ENCODE measurements around the gene GSTCD.
"Not testable (repeated sequence)": the region's sequence is repeated elsewhere in the genome, so short reads cannot be mapped to it uniquely, and the experiment has no call there.

Gene GSTCD, protein sequence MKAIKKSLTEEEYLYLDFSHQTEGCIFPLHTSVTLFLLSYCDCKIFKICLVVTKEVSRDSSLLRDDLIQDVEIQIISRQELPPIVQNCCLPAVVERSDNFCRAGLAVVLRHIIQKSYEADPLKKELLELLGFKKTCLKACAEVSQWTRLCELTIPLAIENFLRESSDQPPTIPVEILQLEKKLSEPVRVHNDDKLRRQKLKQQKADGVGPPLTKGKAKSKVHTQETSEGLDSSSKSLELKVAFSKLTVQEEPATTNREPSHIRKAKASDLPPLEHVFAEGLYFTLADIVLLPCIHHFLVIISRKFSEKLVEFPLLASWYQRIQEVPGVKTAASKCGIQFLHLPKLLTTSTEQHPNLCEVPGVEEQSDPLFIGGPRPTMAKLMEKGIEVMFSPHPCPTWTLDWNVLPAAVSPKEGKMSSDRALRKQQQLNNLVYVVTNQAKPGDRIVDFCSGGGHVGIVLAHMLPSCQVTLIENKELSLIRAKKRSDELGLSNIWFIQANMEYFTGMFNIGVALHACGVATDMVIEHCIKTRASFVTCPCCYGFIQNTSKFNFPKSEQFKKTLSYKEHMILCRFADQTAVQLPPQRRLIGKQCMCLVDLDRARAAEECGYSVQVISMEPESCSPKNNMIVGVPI

DNA sequence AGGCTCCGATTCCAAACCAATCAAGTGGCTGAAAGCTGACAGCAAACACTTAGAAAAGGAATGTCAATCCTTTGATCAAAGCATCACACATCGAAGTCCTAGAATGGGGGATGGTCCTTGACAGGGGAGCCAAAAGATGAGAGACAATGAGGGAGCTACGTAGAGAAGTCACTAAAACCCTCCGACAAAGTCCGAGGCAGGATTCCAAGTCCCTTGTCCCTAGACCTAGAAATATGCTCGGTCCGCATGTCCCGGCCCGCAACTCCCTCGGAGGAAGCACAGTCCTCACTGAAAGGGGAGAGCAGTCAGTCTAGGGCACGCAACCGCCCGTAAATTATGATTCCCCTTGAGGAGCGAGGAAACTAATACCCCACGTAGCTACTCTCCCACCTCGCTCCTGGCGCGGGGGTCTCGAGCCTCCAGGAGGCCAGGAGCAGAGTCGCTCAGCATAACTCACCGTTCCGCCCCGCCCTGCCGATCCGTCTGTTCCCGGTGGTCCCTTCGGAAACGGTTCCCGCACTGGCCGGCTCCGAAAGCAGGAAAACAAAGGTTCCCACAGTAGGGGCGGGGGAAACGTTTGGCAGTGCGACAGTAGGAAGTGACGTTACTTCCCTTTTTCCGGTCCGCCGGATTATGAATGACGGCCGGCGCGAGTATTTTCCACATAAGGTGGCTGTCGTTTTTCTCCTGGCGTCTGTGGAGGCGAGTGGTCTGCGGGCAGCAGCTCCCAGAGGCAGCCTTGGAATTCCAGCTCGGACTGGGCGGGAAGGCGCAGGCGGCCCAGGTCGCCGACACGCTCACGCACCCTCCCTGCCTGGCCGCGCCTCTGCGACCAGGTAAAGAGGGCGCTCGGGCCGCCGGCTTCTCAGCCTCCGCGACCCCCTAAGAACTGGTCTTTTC, at the start of gene GSTCD, which contains the start of gene INTS12:
GSTCD (plus strand) TSS at position 604 of the 900 bp plus-strand sequence. CDS start 8,830 bp downstream, outside the sequence.
INTS12 (minus strand) TSS at position 509 of the 900 bp plus-strand sequence. CDS start 8,684 bp downstream, outside the sequence.
- peak; percentile 84 for DNase-seq

DNA sequence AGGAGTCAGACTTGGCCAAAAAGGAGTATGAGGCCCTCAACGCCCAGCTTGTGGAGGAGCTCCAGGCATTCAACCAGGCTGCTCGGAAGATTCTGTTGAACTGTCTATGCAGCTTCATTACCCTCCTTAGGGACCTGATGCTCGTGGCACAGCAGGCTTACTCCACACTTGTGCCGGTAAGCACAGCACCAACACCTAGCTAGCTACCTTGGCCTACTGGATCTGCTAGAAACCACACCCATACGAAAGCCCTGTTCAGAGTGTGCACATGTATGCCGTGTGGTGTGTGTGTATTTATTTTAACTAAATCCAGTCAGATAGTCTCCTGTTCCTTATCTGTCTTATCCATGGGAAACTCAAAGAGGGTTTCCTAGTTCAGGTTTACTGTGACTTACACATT, 49.4 kb upstream of the GSTCD start:
- no peak for DNase-seq

GRCh38 chr4:105661028-105661427, 47.6 kb upstream of the GSTCD start:
- no peak for DNase-seq

GRCh38 chr4:105662935-105663675, 45.5 kb upstream of the GSTCD start:
- no peak for DNase-seq

DNA sequence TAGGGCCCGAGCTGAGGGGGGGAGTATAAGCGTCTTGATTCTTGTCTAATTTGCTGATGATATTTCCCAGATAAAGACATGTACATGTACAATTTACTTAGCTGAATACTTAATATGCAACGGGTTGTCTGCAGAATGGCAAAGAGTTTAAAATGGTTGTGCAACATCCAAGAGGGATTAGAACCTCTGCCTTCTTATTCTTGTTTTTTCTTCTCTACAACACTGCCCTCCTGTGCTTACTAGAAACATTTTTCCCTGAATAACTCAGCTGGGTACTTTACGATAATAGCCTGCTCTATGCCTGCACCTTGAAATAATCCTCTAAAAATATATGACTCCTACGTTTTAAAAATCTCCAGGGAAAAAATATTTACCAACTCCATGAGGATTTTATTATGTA, 41.9 kb upstream of the GSTCD start:
- no peak for DNase-seq

GRCh38 chr4:105670684-105671083, 37.9 kb upstream of the GSTCD start:
- DNase-seq = no peak

DNA sequence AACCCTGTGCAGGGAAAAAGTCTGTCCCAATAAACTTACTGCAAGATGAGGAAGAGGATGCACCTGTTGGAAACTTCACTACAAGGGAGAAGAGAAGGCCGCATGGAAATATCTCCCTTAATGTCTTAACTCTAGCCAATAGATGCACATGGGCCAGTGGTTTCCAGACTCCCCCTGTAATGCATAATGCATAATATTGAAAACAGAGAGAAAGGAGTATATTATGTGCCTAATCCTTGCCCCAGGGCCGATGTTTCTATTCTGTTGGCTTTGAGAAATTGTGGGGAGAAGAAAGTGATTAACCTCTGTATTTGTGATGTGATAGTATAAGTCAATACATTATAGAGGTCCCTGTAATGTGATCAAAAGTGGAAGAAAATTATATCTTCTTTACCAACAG, 37.3 kb upstream of the GSTCD start:
- no peak for DNase-seq

GRCh38 chr4:105674011-105674410, 34.6 kb upstream of the GSTCD start:
- no peak for DNase-seq

- DNase-seq = no peak
Observed at GRCh38 chr4:105677709-105678108, 30.9 kb upstream of the GSTCD start.

DNA sequence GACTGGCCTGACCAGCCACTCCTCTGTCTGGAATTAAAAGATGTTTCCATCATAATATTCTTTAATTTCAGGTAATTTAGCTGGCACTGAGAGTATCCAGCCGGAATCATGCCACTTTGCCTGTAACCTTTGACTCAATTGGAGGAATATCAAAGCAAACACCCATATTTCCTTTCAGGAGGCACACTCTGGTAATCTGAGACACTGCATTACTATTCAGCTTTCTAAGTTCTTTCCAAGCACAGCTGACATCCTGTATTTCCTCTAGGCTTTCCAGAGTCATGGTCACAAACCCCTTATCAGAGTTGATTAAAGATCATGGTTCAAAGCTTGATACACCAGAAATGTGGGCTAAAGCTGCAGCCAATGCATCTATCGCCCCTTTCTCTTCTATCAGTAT, 29.4 kb upstream of the GSTCD start:
- DNase-seq = no peak

DNA sequence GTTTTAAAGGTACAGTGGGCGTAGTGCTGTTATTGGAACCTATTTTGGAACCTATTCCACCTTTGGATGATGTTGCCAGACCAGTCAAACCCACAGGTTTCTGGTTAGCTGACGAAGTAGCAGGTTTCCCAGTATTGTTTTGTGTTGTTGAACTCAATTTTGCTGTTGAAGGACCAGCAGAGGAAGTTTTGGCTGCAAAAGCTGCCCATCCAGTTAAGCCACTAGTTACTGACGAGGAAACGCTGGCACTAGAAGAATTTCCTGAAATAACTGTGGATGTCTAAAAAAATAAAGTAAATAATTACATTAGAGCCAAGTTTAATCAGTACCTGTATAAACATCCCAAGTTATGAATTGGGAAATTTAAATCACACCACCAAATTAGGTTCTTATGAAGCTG, 25.5 kb upstream of the GSTCD start:
- DNase-seq = no peak

GRCh38 chr4:105686571-105686970, 22.0 kb upstream of the GSTCD start:
- DNase-seq = no peak

GRCh38 chr4:105694812-105695211, 13.8 kb upstream of the GSTCD start:
- not testable (repeated sequence) for DNase-seq

DNA sequence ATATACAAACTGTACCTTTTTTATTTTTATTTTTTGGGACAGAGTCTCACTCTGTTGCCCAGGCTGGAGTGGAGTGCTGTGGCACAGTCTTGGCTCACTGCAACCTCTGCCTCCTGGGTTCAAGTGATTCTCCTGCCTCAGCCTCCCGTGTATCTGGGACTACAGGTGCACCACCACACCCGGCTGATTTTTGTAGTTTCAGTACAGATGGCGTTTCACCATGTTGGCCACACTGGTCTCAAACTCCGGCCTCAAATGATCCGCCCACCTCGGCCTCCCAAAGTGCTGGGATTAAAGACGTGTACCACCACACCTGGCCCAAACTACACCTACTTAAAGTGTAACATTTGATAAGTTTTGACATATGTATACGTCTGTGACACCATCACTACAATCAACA, 12.8 kb upstream of the GSTCD start:
- not testable (repeated sequence) for DNase-seq

DNA sequence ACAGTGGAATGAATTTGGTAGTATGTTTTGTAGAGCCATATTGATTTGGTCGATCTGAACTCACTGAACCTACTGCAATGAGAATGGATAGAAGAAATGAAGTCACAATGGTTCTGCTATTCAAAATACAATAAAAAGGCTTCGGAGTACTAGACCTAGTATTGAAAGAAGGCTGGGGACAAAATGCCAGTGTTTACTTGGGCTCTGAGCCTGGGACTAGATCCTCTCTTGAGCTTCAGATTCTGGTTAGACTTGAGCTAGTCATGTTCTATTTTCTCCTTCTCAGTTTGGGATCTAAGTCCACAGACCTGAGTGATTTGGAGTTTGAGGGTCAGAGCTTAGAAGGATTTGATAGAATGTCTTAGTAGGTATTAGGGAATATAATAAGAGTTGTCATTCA, 10.0 kb upstream of the GSTCD start:
- no peak for DNase-seq

- no peak for DNase-seq
Observed at GRCh38 chr4:105707782-105708180, 803 bp upstream of the GSTCD start.

DNA sequence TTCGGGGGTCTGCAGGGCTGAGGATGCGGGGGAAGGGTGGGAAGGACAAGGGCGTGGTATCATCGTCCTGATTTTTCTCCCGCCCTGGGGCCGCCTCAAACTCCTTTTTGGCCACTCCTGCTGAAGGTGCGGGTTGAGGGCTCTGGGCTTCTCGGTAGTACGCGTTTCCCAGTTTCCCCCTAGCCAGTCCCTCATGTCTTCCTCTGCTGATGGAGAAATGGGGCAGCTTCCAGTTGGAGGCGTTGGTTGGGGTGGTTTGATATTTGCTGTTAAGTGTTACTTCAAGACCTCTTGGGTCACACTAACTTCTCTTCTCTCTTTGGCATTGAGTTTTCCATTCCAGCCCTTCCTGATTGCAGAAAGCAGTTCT, 482 bp downstream of the GSTCD start:
- DNase-seq = no peak

DNA sequence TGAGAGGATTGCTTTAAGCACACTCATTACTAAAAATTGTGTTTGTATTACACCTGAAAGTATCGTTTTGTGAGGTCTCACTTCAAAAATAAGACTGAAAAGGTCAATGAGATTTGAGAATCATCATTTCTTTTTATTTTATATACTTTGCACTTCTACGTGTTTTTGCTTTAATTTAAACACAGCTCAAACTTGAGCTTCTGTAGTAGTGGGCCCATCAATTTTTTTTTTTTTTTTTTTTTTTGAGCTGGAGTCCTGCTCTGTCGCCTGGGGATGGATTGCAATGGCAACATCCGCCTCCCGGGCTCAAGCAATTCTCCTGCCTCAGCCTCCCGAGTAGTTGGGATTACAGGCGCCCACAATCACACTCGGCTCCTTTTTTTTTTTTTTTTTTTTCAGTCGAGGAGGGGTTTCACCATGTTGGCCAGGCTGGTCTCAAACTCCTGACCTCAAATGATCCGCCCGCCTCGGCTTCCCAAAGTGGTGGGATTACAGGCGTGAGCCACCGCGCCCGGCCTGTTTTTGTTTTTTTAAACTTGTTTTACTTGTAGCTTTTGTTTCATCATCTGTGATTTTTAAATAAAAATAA, 1.5 kb downstream of the GSTCD start:
- DNase-seq = no peak

DNA sequence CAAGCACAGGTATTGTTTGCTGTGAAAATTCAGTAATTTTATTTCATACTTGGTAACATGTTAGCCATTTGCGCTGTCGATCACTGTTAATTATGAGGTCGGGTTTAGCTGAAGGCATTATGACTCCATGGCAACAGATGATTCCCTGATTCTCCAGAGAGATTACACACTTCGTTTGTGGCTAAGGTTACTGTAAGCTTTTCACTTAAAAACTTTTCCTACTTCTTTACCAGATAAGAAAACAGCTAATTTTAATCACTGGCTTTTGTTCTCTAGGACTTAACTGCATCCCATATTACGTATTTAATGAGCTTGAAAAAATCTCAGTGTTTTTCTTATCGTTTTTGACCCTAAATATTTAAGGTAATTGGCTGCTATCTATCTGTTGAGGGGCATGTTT, 2.1 kb downstream of the GSTCD start:
- no peak for DNase-seq

GRCh38 chr4:105712766-105713165, 4.2 kb downstream of the GSTCD start:
- no peak for DNase-seq

GRCh38 chr4:105714071-105714521, 5.5 kb downstream of the GSTCD start:
- no peak for DNase-seq

- DNase-seq = no peak
Observed at GRCh38 chr4:105714932-105715331, 6.3 kb downstream of the GSTCD start.
